Body of pancreas (tissue), 4 donors: Measurements from ENCODE around the gene LCLAT1. TPM values are rescaled to one million over a fixed set of nuclear protein-coding genes. Genes with fewer than 3 reads are reported as not detected.

Source experiments
- ATAC-seq: fragments of 150-250 bp; one replicate; pipeline ENCODE4 v1.9.1; 2016
- DNase-seq, 4 donors: peaks; one replicate each; pipeline ENCODE4 v3.0.0-alpha.2; 2019
- H3K27ac ChIP-seq, 4 donors: fragments of 200-600 bp; sonication (generic); 1 replicate in 3 of 4; 2 replicates in 1 of 4; pipeline versions ENCODE4 v1.5.1 to v1.6.1; 2016 to 2019; ENCODE audit warnings: mild to moderate bottlenecking in 1 of 4, mixed read lengths in 1 of 4, moderate library complexity in 1 of 4
- H3K27me3 ChIP-seq, 2 donors: fragments of 200-600 bp; sonication (generic); one replicate each; pipeline ENCODE4 v1.6.0; 2016; ENCODE audit warnings: mild to moderate bottlenecking in 1 of 2
- H3K36me3 ChIP-seq, 2 donors: fragments of 200-600 bp; sonication (generic); replicated peaks in 1 of 2; 2 replicates each; pipeline ENCODE4 v1.5.1; 2016; ENCODE audit warnings: low read depth in 2 of 2; ENCODE audit not compliant: insufficient read depth in 1 of 2
- H3K4me1 ChIP-seq: fragments of 200-600 bp; sonication (generic); one replicate; pipeline ENCODE4 v1.6.0; 2016
- H3K4me3 ChIP-seq, 2 donors: fragments of 200-600 bp; sonication (generic); 1 replicate in 1 of 2; 2 replicates in 1 of 2; pipeline ENCODE4 v1.5.1; 2016 to 2019
- H3K9me3 ChIP-seq, 3 donors: fragments of 200-600 bp; sonication (generic); 1 replicate in 2 of 3; 2 replicates in 1 of 3; pipeline ENCODE4 v1.5.1; 2016
- POLR2A ChIP-seq, 3 donors: fragments of 450-650 bp; IDR thresholded peaks; one replicate each; pipeline ENCODE4 v1.6.1; 2016; ENCODE audit warnings: antibody characterized with exemption in 3 of 3, mild to moderate bottlenecking in 2 of 3
- WGBS, 2 donors: methylation state at CpG; one replicate each; pipeline ENCODE4 v1.1.5; 2017; 5-methylcytosine and 5-hydroxymethylcytosine counted together
- intact Hi-C: fragments of 100-400 bp; cut with DNase I; formaldehyde crosslinking; loops from one replicate; pipeline ENCODE4 v1.15.1; 2023
- total RNA-seq, 2 donors: library from RNA; depleted of rRNA; stranded (reverse); fragments of >200 nt; gene quantifications; one replicate each; pipeline ENCODE4 v1.1.0, GENCODE V29; 2016
- TF ChIP-seq, protein P1 (sequence below), 7 experiments: fragments of 450-650 bp in 4 of 7; fragments of 200-600 bp in 3 of 7; sonication (generic) in 3 of 7; IDR thresholded peaks; one replicate each; pipeline ENCODE4 v1.5.1; 2016 to 2019; ENCODE audit warnings: antibody characterized with exemption in 7 of 7

LCLAT1 gene
- total RNA-seq, 2 donors from 2014 or later, result 13.7 to 19.4 TPM

- Histone ChIP-seq H3K9me3 (no peaks in the 10 kb centered on the region), H3K4me1 (no peaks in the 10 kb centered on the region), H3K27ac (no peak overlapping the region), H3K27me3 (no peaks in the 10 kb centered on the region), H3K4me3 (no peak overlapping the region), H3K36me3 (no peaks in the 10 kb centered on the region)
- 72 to 79% methylated on average over 10 to 11 of the region's 11 CpGs for WGBS, 2 donors
- no peak for TF ChIP-seq POLR2A (IDR thresholded peaks at IDR 0.05)
- TF ChIP-seq, protein P1, sequence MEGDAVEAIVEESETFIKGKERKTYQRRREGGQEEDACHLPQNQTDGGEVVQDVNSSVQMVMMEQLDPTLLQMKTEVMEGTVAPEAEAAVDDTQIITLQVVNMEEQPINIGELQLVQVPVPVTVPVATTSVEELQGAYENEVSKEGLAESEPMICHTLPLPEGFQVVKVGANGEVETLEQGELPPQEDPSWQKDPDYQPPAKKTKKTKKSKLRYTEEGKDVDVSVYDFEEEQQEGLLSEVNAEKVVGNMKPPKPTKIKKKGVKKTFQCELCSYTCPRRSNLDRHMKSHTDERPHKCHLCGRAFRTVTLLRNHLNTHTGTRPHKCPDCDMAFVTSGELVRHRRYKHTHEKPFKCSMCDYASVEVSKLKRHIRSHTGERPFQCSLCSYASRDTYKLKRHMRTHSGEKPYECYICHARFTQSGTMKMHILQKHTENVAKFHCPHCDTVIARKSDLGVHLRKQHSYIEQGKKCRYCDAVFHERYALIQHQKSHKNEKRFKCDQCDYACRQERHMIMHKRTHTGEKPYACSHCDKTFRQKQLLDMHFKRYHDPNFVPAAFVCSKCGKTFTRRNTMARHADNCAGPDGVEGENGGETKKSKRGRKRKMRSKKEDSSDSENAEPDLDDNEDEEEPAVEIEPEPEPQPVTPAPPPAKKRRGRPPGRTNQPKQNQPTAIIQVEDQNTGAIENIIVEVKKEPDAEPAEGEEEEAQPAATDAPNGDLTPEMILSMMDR (IDR thresholded peaks at IDR 0.05), result no peak
- ATAC-seq (no peak), DNase-seq (no peak)
- intact Hi-C loops, result no loop called here
Observed at GRCh38 chr2:30647752-30648457, 200.9 kb downstream of the LCLAT1 start.

DNA sequence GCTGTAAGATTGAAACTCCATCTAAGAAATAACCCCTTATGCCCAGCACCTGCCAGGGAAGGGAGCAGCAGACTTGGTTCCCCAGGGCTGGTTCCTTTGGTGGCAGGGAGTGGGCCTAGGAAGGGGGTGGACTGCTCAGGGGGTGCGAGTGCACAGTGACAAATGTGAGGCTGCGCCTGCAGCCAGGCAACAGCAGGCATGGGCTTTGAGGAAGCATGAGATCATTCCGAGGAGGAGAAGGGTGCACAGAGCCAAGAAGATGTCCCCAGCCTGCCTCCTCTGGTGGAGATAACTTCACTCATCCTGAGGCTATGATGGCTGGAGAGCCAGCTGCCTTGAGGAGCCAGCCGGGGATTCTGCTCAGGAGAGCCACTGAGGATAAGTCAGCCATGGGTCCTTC, 202.2 kb downstream of the LCLAT1 start:
- Histone ChIP-seq H3K4me3 (no peak overlapping the region), H3K36me3 (no peaks in the 10 kb centered on the region), H3K27me3 (no peaks in the 10 kb centered on the region), H3K4me1 (no peaks in the 10 kb centered on the region), H3K9me3 (no peaks in the 10 kb centered on the region), H3K27ac (no peak overlapping the region)
- no peak for DNase-seq
- TF ChIP-seq POLR2A (IDR thresholded peaks at IDR 0.05), result no peak
- TF ChIP-seq, protein P1 (IDR thresholded peaks at IDR 0.05), result no peak
- intact Hi-C loops, result no loop called here
- ATAC-seq, result no peak
- 54 to 86% methylated on average over 2 to 3 of the region's 4 CpGs for WGBS, 2 donors

DNA sequence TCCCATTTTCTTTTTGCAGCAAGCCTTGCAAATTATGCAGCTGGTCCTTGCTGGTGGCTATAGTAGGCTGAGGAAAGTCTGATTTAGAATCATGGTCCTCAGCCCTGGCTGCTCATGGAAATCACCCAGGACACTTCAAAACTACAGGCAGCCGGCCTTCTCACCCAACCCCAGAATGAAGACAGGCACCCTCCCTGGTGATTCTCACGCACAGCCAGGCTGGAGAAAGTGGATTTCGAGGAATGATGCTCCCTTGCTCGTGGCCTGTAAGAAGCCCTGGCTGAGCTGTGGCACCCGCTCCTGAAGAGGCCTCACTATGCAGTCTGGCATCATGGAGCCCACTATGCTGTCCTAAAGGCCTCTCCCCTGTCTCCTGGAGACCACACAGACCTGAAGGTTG, 202.8 kb downstream of the LCLAT1 start:
- intact Hi-C loops, result no loop called here
- no peaks in the 10 kb centered on the region for H3K9me3 ChIP-seq
- no peak for TF ChIP-seq POLR2A (IDR thresholded peaks at IDR 0.05)
- TF ChIP-seq, protein P1 (IDR thresholded peaks at IDR 0.05), result no peak
- H3K4me1 ChIP-seq, result no peaks in the 10 kb centered on the region
- no peak overlapping the region for H3K27ac ChIP-seq
- no peaks in the 10 kb centered on the region for H3K27me3 ChIP-seq
- ATAC-seq (no peak), DNase-seq (no peak)
- WGBS, 2 donors, result 69 to 77% methylated on average over 5 of the region's 5 CpGs
- H3K4me3 ChIP-seq, result no peak overlapping the region
- H3K36me3 ChIP-seq, result no peaks in the 10 kb centered on the region

DNA sequence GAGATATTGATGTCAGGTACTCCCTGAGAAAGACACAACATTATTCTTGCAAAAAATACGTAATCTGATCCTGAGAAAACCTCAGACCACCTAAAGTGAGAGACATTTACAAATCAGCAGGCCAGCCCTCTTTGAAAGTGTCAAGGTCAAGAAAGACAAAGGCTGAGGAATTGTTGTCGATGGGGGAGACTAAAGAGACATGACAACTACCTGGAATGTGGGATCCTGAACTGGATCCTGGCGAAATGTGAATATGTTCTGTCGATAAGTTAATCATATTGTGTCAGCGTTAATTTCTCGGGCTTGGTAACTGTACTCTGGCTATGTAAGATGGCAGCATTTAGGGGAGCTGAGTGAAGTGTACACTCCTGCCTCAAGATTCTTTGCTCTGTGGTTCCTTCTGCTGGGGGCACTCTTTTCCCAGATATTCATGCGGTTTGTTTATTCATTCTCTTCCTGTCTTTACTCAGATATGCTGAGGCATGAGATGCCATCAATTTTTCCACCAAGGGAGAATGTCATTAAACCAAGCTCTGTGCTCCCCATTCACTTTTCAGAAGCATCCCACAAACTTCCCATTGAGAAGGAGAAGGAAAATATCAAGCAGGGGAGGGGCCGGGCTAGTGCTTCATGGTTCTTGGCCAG, 205.3 kb downstream of the LCLAT1 start:
- WGBS, 2 donors, result 72 to 73% methylated on average over 8 of the region's 8 CpGs
- DNase-seq (no peak), ATAC-seq (no peak)
- H3K36me3 ChIP-seq, result no peaks in the 10 kb centered on the region
- H3K27ac ChIP-seq, result no peak overlapping the region
- no peaks in the 10 kb centered on the region for H3K9me3 ChIP-seq
- TF ChIP-seq POLR2A (IDR thresholded peaks at IDR 0.05), result no peak
- H3K4me1 ChIP-seq, result no peaks in the 10 kb centered on the region
- no peak overlapping the region for H3K4me3 ChIP-seq
- no peaks in the 10 kb centered on the region for H3K27me3 ChIP-seq
- intact Hi-C loops, result no loop called here

DNA sequence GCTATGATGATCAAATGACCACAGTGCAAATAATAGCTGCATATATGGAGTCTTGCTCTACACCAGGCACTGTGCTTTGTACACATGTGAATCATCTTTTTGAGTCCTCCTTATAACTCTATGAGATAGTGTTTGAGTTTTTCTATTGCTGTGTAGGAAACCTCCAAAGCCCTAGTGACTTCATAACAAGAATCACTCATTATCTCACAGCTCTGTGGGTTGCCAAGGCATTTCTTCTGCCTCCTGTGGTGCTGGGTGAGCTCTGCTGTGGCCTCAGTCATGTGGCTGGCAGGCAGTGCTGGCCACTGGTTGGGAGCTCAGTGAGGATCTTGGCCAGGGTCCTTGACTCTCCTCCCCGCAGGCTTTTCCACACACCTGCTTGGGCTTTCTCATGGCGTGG, 206.8 kb downstream of the LCLAT1 start:
- 79 to 90% methylated on average over 2 of the region's 2 CpGs for WGBS, 2 donors
- ATAC-seq, result no peak
- TF ChIP-seq, protein P1 (IDR thresholded peaks at IDR 0.05), result no peak
- no peak for TF ChIP-seq POLR2A (IDR thresholded peaks at IDR 0.05)
- Histone ChIP-seq H3K9me3 (no peaks in the 10 kb centered on the region), H3K4me3 (no peak overlapping the region), H3K27me3 (no peaks in the 10 kb centered on the region), H3K36me3 (no peaks in the 10 kb centered on the region), H3K27ac (no peak overlapping the region), H3K4me1 (no peaks in the 10 kb centered on the region)
- DNase-seq, result no peak
- intact Hi-C loops, result no loop called here
